ENCODE measurements around the gene ACOX1.

GRCh38 chr17:76018801-76019200 lies 39.8 kb upstream of the ACOX1 start:
- TF ChIP-seq EZH2phosphoT487 (IDR thresholded peaks at IDR 0.05; ENCODE audit: insufficient read depth, low read depth) (no peak), EZH2 (IDR thresholded peaks at IDR 0.05; ENCODE audit: insufficient read depth, poor library complexity, severe bottlenecking) (no peak)

All from GM23248 (cell line).